ENCODE results near the gene COBL. TPM values are rescaled to one million over a fixed set of nuclear protein-coding genes. Genes with fewer than 3 reads are reported as not detected.

COBL gene
- total and polyA plus RNA-seq, 2 of the 4 experiments (the other 2 are of a cell fraction): under 0.01 TPM; not detected in 1

- dilution Hi-C loops (cut with HindIII; ENCODE audit: low sequenced_read_pairs, unreplicated experiment) (no loop called here), in situ Hi-C loops (cut with MboI; ENCODE audit: low sequenced_read_pairs) (no loop called here), intact Hi-C loops (cut with micrococcal nuclease) (no loop called here)
- Histone ChIP-seq H2BK5ac (ENCODE audit: low read depth, low read length, poor library complexity, severe bottlenecking) (no peak overlapping the region), H3K9me1 (ENCODE audit: insufficient read depth, low read length) (0 out of 2 replicates have a peak, but pooled peaks cover 3% of the 10 kb centered on the region), H2BK20ac (ENCODE audit: low read depth, low read length) (no peak overlapping the region), H3K56ac (ENCODE audit: extremely low read depth, insufficient read depth, low read length) (no peak overlapping the region), H3K79me1 (ENCODE audit: low read depth in 1 of 2, low read length in 2 of 2) (no peaks in the 10 kb centered on the region), H3K4me3 (ENCODE audit: insufficient read depth, low read depth, low read length) (no peak overlapping the region), H4K20me1 (ENCODE audit: insufficient read depth, low read length) (no peaks in the 10 kb centered on the region), H3K4me2 (ENCODE audit: low read depth, low read length) (no peak overlapping the region), H4K5ac (ENCODE audit: low read depth, low read length) (no peak overlapping the region), H3K18ac (ENCODE audit: low read depth, low read length) (no peak overlapping the region), H4K8ac (ENCODE audit: low read depth in 2 of 2, low read length in 2 of 2) (no peak overlapping the region), H2BK120ac (ENCODE audit: low read depth, low read length) (no peak overlapping the region), H3K4me1 (ENCODE audit: control insufficient read depth, insufficient read depth, low read length) (no peaks in the 10 kb centered on the region), H3K4ac (ENCODE audit: low read depth, low read length) (no peak overlapping the region), H2BK15ac (ENCODE audit: low read depth, low read length) (no peak overlapping the region), H3K36me3 (ENCODE audit: control insufficient read depth, insufficient read depth, low read length) (no peaks in the 10 kb centered on the region), H2AK5ac (ENCODE audit: low read depth, low read length) (no peak overlapping the region), H3K27me3 (ENCODE audit: control insufficient read depth, insufficient read depth, low read length) (no peaks in the 10 kb centered on the region; the same call in 1 of the 2 replicates), H4K91ac (ENCODE audit: insufficient read depth, low read depth, low read length) (no peak overlapping the region), H3K9ac (ENCODE audit: low read depth, low read length) (no peak overlapping the region), H3K14ac (replicated peaks; ENCODE audit: low read depth, low read length) (no peak overlapping the region), H3K27ac (ENCODE audit: insufficient read depth, low read length) (no peak overlapping the region), H3K23ac (ENCODE audit: low read depth, low read length) (no peak overlapping the region), H2AK9ac (replicated peaks; ENCODE audit: low read depth, low read length, poor library complexity) (no peak overlapping the region), H2AFZ (replicated peaks; ENCODE audit: low read length, poor library complexity) (no peak overlapping the region), H3K9me3 (ENCODE audit: control insufficient read depth, insufficient read depth, low read length) (no peaks in the 10 kb centered on the region)
- DNase-seq (no peak), ATAC-seq (ENCODE audit: low read depth) (no peak)
- ChIA-PET CTCF (interaction anchor here (0.6 to 0.7 kb wide), 2 partner anchors 10 to 178 kb away, joined by 3 to 5 read pairs; no protein-coding TSS in a partner anchor), POLR2A (ENCODE audit: unreplicated experiment) (no interaction called here)
- WGBS, 2 experiments (ENCODE audit: extremely low coverage in 2 of 2, insufficient read length in 1 of 2): 40% methylated on average over 1 of the region's 10 CpGs; no CpG with 5 or more reads in 1 of the 2 experiments
- TF ChIP-seq MXI1 (IDR thresholded peaks at IDR 0.05; ENCODE audit: borderline replicate concordance, low read depth, low read length) (no peak), SMC3 (IDR thresholded peaks at IDR 0.05; ENCODE audit: low read depth, low read length) (no peak)
- no TSS peak for BruUV-seq (replicated peaks)
Measured at GRCh38 chr7:51138123-51139085, 178.2 kb downstream of the COBL start.

Data from IMR-90 (cell line).